K562 (cell line): ENCODE measurements around the gene ITK. TPM values are rescaled to one million over a fixed set of nuclear protein-coding genes. Genes with fewer than 3 reads are reported as not detected.

Source experiments
- MGA ChIP-seq: fragments of 450-650 bp; IDR thresholded peaks from 2 replicates; pipeline ENCODE4 v1.6.1; 2016; ENCODE audit warnings: mild to moderate bottlenecking, moderate library complexity
- polyA plus RNA-seq, 8 experiments: library from polyadenylated mRNA; depleted of rRNA in 4 of 8; stranded (reverse) in 5 of 8; unstranded in 3 of 8; fragments of >200 nt; fragmentation: Nextera tagmentation in 2 of 8; fragmentation: Illumina TruSeq in 1 of 8; extraction: Ambion mirVana in 2 of 8; extraction: Trizol in 1 of 8; gene quantifications; 2 replicates each; pipeline versions ENCODE4 v1.2.1 to v1.2.3, GENCODE V29; 2011 to 2014; ENCODE audit warnings: inconsistent platforms in 1 of 8, missing spikeins in 1 of 8
- total RNA-seq, 7 experiments: library from RNA; depleted of rRNA in 6 of 7; stranded (reverse); fragments of >200 nt in 6 of 7; fragmentation: Illumina TruSeq in 2 of 7; extraction: Trizol in 2 of 7; gene quantifications; 2 replicates each; pipeline versions ENCODE4 v1.2.1 to v1.2.3, GENCODE V29; 2011 to 2021; ENCODE audit warnings: low replicate concordance in 1 of 7

ITK gene
- total and polyA plus RNA-seq, 9 of the 15 experiments (the other 6 are each of a cell fraction or from before 2014, with no cell fraction given): 0.04 to 0.75 TPM; not detected in 7

- TF ChIP-seq MGA: no peak
- TF ChIP-seq, all 486 proteins: peak for 1
These were observed 87.3 kb downstream of the ITK start (continued) for GRCh38 chr5:157267761-157268480.
